IMR-90 (cell line): ENCODE data around the gene UBXN1. TPM values are rescaled to one million over a fixed set of nuclear protein-coding genes. Genes with fewer than 3 reads are reported as not detected.

Source experiments
- ATAC-seq: fragments of 200-7000 bp; cut with Tn5 transposase; 2 replicates; pipeline ENCODE4 v1.9.1; 2020; ENCODE audit warnings: low read depth, mild to moderate bottlenecking, moderate library complexity
- BruUV-seq: library from RNA; stranded (reverse); fragments of 400-500 nt; replicated peaks from 2 replicates; lab custom pipeline; 2021; lab: Mats Ljungman, UMichigan
- CTCF ChIA-PET: fragments of 300-600 bp; formaldehyde crosslinking; extraction: SDS; loops from one replicate; lab custom pipeline; 2021; ENCODE audit warnings: antibody characterized with exemption; lab: Yijun Ruan, JAX
- POLR2A ChIA-PET: fragments of 300-600 bp; sonication (Branson Sonifier 250); formaldehyde crosslinking; loops from one replicate; lab custom pipeline; 2022; ENCODE audit warnings: antibody characterized with exemption; ENCODE audit not compliant: unreplicated experiment; lab: Charles Lee
- DNase-seq: peaks from one replicate; pipeline ENCODE4 v3.0.0; 2013
- H2AFZ ChIP-seq: replicated peaks from 2 replicates; pipeline ENCODE3; 2013; ENCODE audit warnings: low read length, mild to moderate bottlenecking; ENCODE audit not compliant: poor library complexity
- H2AK5ac ChIP-seq: 2 replicates; pipeline ENCODE4 v1.6.1; 2013; ENCODE audit warnings: low read depth, low read length, inconsistent platforms
- H2AK9ac ChIP-seq: replicated peaks from 2 replicates; pipeline ENCODE3; 2013; ENCODE audit warnings: mild to moderate bottlenecking, low read depth, low read length, moderate library complexity; ENCODE audit not compliant: poor library complexity
- H2BK120ac ChIP-seq: 2 replicates; pipeline ENCODE4 v1.6.1; 2013; ENCODE audit warnings: low read depth, low read length, inconsistent platforms
- H2BK15ac ChIP-seq: 3 replicates; pipeline ENCODE4 v1.6.1; 2013; ENCODE audit warnings: low read depth, low read length, inconsistent platforms
- H2BK20ac ChIP-seq: 2 replicates; pipeline ENCODE4 v1.6.1; 2013; ENCODE audit warnings: low read depth, mild to moderate bottlenecking, inconsistent platforms, low read length, moderate library complexity
- H2BK5ac ChIP-seq: 2 replicates; pipeline ENCODE4 v1.6.1; 2013; ENCODE audit warnings: mild to moderate bottlenecking, low read depth, low read length, inconsistent platforms; ENCODE audit not compliant: poor library complexity, severe bottlenecking
- H3K14ac ChIP-seq: replicated peaks from 2 replicates; pipeline ENCODE4 v1.6.1; 2013; ENCODE audit warnings: low read depth, low read length, inconsistent platforms
- H3K18ac ChIP-seq: 2 replicates; pipeline ENCODE4 v1.6.1; 2013; ENCODE audit warnings: low read depth, low read length, control low read depth
- H3K23ac ChIP-seq: 2 replicates; pipeline ENCODE4 v1.6.1; 2013; ENCODE audit warnings: low read depth, low read length, inconsistent platforms
- H3K27ac ChIP-seq: 2 replicates; pipeline ENCODE4 v1.5.1; 2013; ENCODE audit warnings: mild to moderate bottlenecking, control low read depth, low read length; ENCODE audit not compliant: insufficient read depth
- H3K27me3 ChIP-seq: 2 replicates; pipeline ENCODE4 v1.6.1; 2013; ENCODE audit warnings: low read length; ENCODE audit not compliant: control insufficient read depth, insufficient read depth
- H3K36me3 ChIP-seq: 2 replicates; pipeline ENCODE4 v1.6.1; 2013; ENCODE audit warnings: low read length, mixed read lengths; ENCODE audit not compliant: control insufficient read depth, insufficient read depth
- H3K4ac ChIP-seq: 2 replicates; pipeline ENCODE4 v1.6.1; 2013; ENCODE audit warnings: low read depth, low read length, inconsistent platforms
- H3K4me1 ChIP-seq: 2 replicates; pipeline ENCODE4 v1.6.1; 2013; ENCODE audit warnings: low read length, mixed read lengths; ENCODE audit not compliant: control insufficient read depth, insufficient read depth
- H3K4me2 ChIP-seq: 2 replicates; pipeline ENCODE4 v1.6.1; 2013; ENCODE audit warnings: low read depth, mild to moderate bottlenecking, control low read depth, low read length, moderate library complexity
- H3K4me3 ChIP-seq: 2 replicates; pipeline ENCODE4 v1.5.1; 2013; ENCODE audit warnings: low read depth, mild to moderate bottlenecking, control low read depth, low read length, moderate library complexity; ENCODE audit not compliant: insufficient read depth
- H3K56ac ChIP-seq: 2 replicates; pipeline ENCODE4 v1.6.1; 2013; ENCODE audit warnings: low read length, inconsistent platforms; ENCODE audit not compliant: insufficient read depth; ENCODE audit errors: extremely low read depth
- H3K79me1 ChIP-seq, 2 experiments: 2 replicates each; pipeline ENCODE4 v1.6.1; 2013; ENCODE audit warnings: low read length in 2 of 2, inconsistent platforms in 1 of 2, low read depth in 1 of 2
- H3K9ac ChIP-seq: 2 replicates; pipeline ENCODE4 v1.6.1; 2013; ENCODE audit warnings: low read depth, low read length, control low read depth
- H3K9me1 ChIP-seq: 2 replicates; pipeline ENCODE4 v1.6.1; 2013; ENCODE audit warnings: low read length, inconsistent platforms; ENCODE audit not compliant: insufficient read depth
- H3K9me3 ChIP-seq: 2 replicates; pipeline ENCODE4 v1.6.1; 2013; ENCODE audit warnings: low read length; ENCODE audit not compliant: control insufficient read depth, insufficient read depth
- H4K20me1 ChIP-seq: 2 replicates; pipeline ENCODE4 v1.6.1; 2013; ENCODE audit warnings: low read length, inconsistent platforms; ENCODE audit not compliant: insufficient read depth
- H4K5ac ChIP-seq: 2 replicates; pipeline ENCODE4 v1.6.1; 2013; ENCODE audit warnings: mild to moderate bottlenecking, low read depth, low read length, control low read depth
- H4K8ac ChIP-seq, 2 experiments: 2 replicates each; pipeline ENCODE4 v1.6.1; 2013; ENCODE audit warnings: low read depth in 2 of 2, low read length in 2 of 2, control low read depth in 1 of 2, inconsistent platforms in 1 of 2
- H4K91ac ChIP-seq: 2 replicates; pipeline ENCODE4 v1.6.1; 2013; ENCODE audit warnings: low read depth, low read length, inconsistent platforms; ENCODE audit not compliant: insufficient read depth
- BHLHE40 ChIP-seq: fragments of 150-350 bp; IDR thresholded peaks from 2 replicates; pipeline ENCODE4 v1.6.1; 2016; ENCODE audit warnings: mild to moderate bottlenecking, low read depth, low read length
- CEBPB ChIP-seq: IDR thresholded peaks from 2 replicates; pipeline ENCODE4 v1.6.1; 2012; ENCODE audit warnings: low read depth, low read length, improper control_type of control experiment
- CHD1 ChIP-seq: IDR thresholded peaks from 2 replicates; pipeline ENCODE4 v1.6.1; 2012; ENCODE audit warnings: low read depth, low read length, improper control_type of control experiment
- CTCF ChIP-seq: conservative IDR thresholded peaks from 2 replicates; pipeline ENCODE4 v1.5.1; 2012; ENCODE audit warnings: mild to moderate bottlenecking, low read depth, low read length, improper control_type of control experiment
- ELK1 ChIP-seq: fragments of 150-350 bp; IDR thresholded peaks from 2 replicates; pipeline ENCODE4 v1.6.1; 2016; ENCODE audit warnings: low read depth, mild to moderate bottlenecking, low read length, moderate library complexity, borderline replicate concordance
- FOS ChIP-seq: fragments of 150-350 bp; IDR thresholded peaks from 2 replicates; pipeline ENCODE4 v1.6.1; 2016; ENCODE audit warnings: low read depth, low read length
- MAFK ChIP-seq: IDR thresholded peaks from 2 replicates; pipeline ENCODE4 v1.6.1; 2012; ENCODE audit warnings: low read depth, low read length, improper control_type of control experiment
- MAZ ChIP-seq: IDR thresholded peaks from 2 replicates; pipeline ENCODE4 v1.6.1; 2012; ENCODE audit warnings: low read depth, mild to moderate bottlenecking, low read length, improper control_type of control experiment, moderate library complexity, borderline replicate concordance
- MXI1 ChIP-seq: IDR thresholded peaks from 2 replicates; pipeline ENCODE4 v1.6.1; 2012; ENCODE audit warnings: low read depth, mild to moderate bottlenecking, low read length, moderate library complexity, borderline replicate concordance
- NFE2L2 ChIP-seq: fragments of 150-350 bp; IDR thresholded peaks from 2 replicates; pipeline ENCODE4 v1.6.1; 2016; ENCODE audit warnings: low read depth, mild to moderate bottlenecking, low read length
- POLR2A ChIP-seq: IDR thresholded peaks from 2 replicates; pipeline ENCODE4 v1.6.1; 2012; ENCODE audit warnings: mild to moderate bottlenecking, low read depth, low read length
- RAD21 ChIP-seq: IDR thresholded peaks from 2 replicates; pipeline ENCODE4 v1.6.1; 2012; ENCODE audit warnings: low read length, improper control_type of control experiment
- RCOR1 ChIP-seq: IDR thresholded peaks from 2 replicates; pipeline ENCODE4 v1.6.1; 2012; ENCODE audit warnings: mild to moderate bottlenecking, low read length, improper control_type of control experiment; ENCODE audit not compliant: insufficient replicate concordance
- RFX5 ChIP-seq: IDR thresholded peaks from 2 replicates; pipeline ENCODE4 v1.8.0; 2012; ENCODE audit warnings: low read depth, mild to moderate bottlenecking, low read length, moderate library complexity
- SMC3 ChIP-seq: fragments of 150-350 bp; IDR thresholded peaks from 2 replicates; pipeline ENCODE4 v1.6.1; 2016; ENCODE audit warnings: low read depth, mild to moderate bottlenecking, antibody characterized with exemption, low read length, moderate library complexity
- USF2 ChIP-seq: fragments of 150-350 bp; IDR thresholded peaks from 2 replicates; pipeline ENCODE4 v1.6.1; 2017; ENCODE audit warnings: mild to moderate bottlenecking, antibody characterized with exemption, low read length, low read depth
- WGBS, 2 experiments: methylation state at CpG; one replicate each; pipeline versions ENCODE4 v1.1.5 to v1.1.7; 2013; ENCODE audit warnings: missing lambda C conversion rate in 2 of 2; ENCODE audit not compliant: insufficient read length in 1 of 2; ENCODE audit errors: extremely low coverage in 2 of 2; 5-methylcytosine and 5-hydroxymethylcytosine counted together
- dilution Hi-C: fragments of 300-500 bp; cut with HindIII; formaldehyde crosslinking; loops from one replicate; pipeline ENCODE4 v1.14.3; 2018; ENCODE audit warnings: low sequenced_read_pairs; ENCODE audit not compliant: unreplicated experiment
- in situ Hi-C: fragments of 300-500 bp; cut with MboI; formaldehyde crosslinking; loops from 3 replicates; pipeline ENCODE4 v1.14.3; 2019; ENCODE audit warnings: low sequenced_read_pairs, inconsistent platforms, mixed read lengths
- intact Hi-C: fragments of 100-400 bp; cut with micrococcal nuclease; formaldehyde crosslinking; loops from 2 replicates; pipeline ENCODE4 v1.10.0; 2022
- polyA plus RNA-seq, 3 experiments: library from polyadenylated mRNA; depleted of rRNA; stranded (reverse); fragments of >200 nt; gene quantifications; 2 replicates each; pipeline ENCODE4 v1.2.3, GENCODE V29; 2012; ENCODE audit warnings: low replicate concordance in 1 of 3
- total RNA-seq: library from RNA; depleted of rRNA; stranded (reverse); fragments of >200 nt; gene quantifications from 2 replicates; pipeline ENCODE4 v1.2.3, GENCODE V29; 2012

UBXN1 gene
- total and polyA plus RNA-seq, 2 of the 4 experiments (the other 2 are of a cell fraction), result 50.0 to 81.6 TPM

DNA sequence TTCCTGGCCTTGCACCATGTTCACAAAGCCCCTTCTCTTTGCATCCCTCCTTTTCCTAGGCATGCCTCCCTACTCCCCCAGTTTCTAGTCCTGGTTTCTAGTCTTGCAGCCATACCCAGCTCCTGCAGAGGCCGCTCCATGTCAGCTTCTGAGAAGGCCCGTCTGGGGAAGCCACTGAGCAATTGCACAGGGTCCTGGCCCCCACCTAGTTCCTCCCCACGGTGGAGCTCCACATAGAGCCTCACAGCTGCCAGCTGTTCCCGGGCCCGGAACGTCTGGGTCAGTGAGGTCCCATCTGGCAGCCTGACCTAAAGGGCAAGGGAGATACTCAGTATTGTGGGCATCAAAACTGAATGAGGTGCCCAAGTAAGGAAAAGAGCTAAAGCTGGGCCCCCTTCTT lies 2.2 kb downstream of the UBXN1 start:
- Histone ChIP-seq H2BK20ac (no peak overlapping the region), H3K4me3 (no peak overlapping the region), H3K4ac (no peak overlapping the region), H3K9me3 (no peaks in the 10 kb centered on the region), H3K4me1 (peaks cover 10% of the 10 kb centered on the region), H4K91ac (no peak overlapping the region), H3K56ac (no peak overlapping the region), H2AK5ac (no peak overlapping the region), H3K79me1 (peaks cover 14 to 42% of the 10 kb centered on the region in 2 experiments; a peak in 3 of 4 replicates), H3K27me3 (no peaks in the 10 kb centered on the region), H4K8ac (no peak overlapping the region), H2AFZ (no peak overlapping the region), H2BK15ac (no peak overlapping the region), H4K20me1 (no peaks in the 10 kb centered on the region), H2BK5ac (no peak overlapping the region), H3K27ac (no peak overlapping the region), H2AK9ac (no peak overlapping the region), H3K9me1 (peaks cover 4% of the 10 kb centered on the region; the same call in 1 of the 2 replicates), H2BK120ac (no peak overlapping the region), H3K14ac (no peak overlapping the region), H3K18ac (no peak overlapping the region), H3K23ac (no peak overlapping the region), H4K5ac (no peak overlapping the region), H3K9ac (no peak overlapping the region), H3K4me2 (no peak overlapping the region), H3K36me3 (peaks cover 19% of the 10 kb centered on the region)
- in situ Hi-C loops (no loop called here), intact Hi-C loops (no loop called here), dilution Hi-C loops (no loop called here)
- ChIA-PET CTCF (no interaction called here), POLR2A (no interaction called here)
- ATAC-seq, result no peak
- DNase-seq, result no peak
- no TSS peak for BruUV-seq
- TF ChIP-seq BHLHE40 (no peak), ELK1 (no peak), CEBPB (no peak), NFE2L2 (no peak), POLR2A (no peak), MAFK (no peak), USF2 (no peak), FOS (no peak), SMC3 (no peak), CTCF (no peak), MAZ (no peak), RCOR1 (no peak), MXI1 (no peak), CHD1 (no peak), RFX5 (no peak), RAD21 (no peak)
- WGBS, 2 experiments, result no CpG with 5 or more reads among the region's 6 CpGs
